ENCODE results near the gene TPST1.

DNA sequence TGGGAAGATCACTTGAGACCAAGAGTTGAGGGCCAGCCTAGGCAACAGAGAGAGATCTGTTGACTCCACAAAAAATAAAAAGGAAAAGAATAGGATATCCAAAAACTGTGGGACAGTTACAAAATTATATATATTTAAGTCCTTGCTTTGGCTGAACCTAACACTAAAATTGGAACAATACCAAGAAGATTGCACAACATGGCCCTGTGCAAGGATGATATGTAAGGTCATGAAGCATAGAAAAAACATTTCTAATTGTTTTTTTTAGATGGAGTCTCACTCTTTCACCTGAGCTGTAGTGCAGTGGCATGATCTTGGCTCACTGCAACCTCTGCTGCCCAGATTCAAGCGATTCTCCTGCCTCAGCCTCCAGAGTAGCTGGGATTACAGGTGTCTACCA lies 139.0 kb downstream of the TPST1 start:
- TF ChIP-seq, protein P1, sequence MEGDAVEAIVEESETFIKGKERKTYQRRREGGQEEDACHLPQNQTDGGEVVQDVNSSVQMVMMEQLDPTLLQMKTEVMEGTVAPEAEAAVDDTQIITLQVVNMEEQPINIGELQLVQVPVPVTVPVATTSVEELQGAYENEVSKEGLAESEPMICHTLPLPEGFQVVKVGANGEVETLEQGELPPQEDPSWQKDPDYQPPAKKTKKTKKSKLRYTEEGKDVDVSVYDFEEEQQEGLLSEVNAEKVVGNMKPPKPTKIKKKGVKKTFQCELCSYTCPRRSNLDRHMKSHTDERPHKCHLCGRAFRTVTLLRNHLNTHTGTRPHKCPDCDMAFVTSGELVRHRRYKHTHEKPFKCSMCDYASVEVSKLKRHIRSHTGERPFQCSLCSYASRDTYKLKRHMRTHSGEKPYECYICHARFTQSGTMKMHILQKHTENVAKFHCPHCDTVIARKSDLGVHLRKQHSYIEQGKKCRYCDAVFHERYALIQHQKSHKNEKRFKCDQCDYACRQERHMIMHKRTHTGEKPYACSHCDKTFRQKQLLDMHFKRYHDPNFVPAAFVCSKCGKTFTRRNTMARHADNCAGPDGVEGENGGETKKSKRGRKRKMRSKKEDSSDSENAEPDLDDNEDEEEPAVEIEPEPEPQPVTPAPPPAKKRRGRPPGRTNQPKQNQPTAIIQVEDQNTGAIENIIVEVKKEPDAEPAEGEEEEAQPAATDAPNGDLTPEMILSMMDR (IDR thresholded peaks at IDR 0.05), result no peak
- TF ChIP-seq POLR2A (IDR thresholded peaks at IDR 0.05), result no peak
